ENCODE results near the gene RBM23. TPM values are rescaled to one million over a fixed set of nuclear protein-coding genes. Genes with fewer than 3 reads are reported as not detected.

RBM23 gene
- total and polyA plus RNA-seq, 9 of the 15 experiments (the other 6 are each of a cell fraction or from before 2014, with no cell fraction given): 46.0 to 102 (median 58.5) TPM

GRCh38 chr14:22925513-22925912, 6.6 kb upstream of the RBM23 start (continued):
- TF ChIP-seq ZNF609 (CRISPR knock-in tag; IDR thresholded peaks at IDR 0.05; ENCODE audit: borderline replicate concordance): no peak

GRCh38 chr14:22923746-22924145, 4.8 kb upstream of the RBM23 start:
- intact Hi-C loops (cut with micrococcal nuclease): no loop called here
- H3K27ac ChIP-seq (ENCODE audit: extremely low read depth, low read depth, low read length): no peak overlapping the region
- ATAC-seq: no peak
- H3K4me3 ChIP-seq: no peak overlapping the region
- H3K36me3 ChIP-seq (ENCODE audit: control insufficient read depth, insufficient read depth, low read length): peaks cover 85% of the 10 kb centered on the region
- WGBS (ENCODE audit: insufficient coverage, low coverage, missing lambda C conversion rate): 100% methylated on average over 5 of the region's 5 CpGs
- no peak for FAIRE-seq
- no peak overlapping the region for H2AFZ ChIP-seq (ENCODE audit: low read depth, low read length)
- H3K9me3 ChIP-seq (replicated peaks; ENCODE audit: control insufficient read depth, insufficient read depth, low read depth, low read length): no peaks in the 10 kb centered on the region
- H3K4me2 ChIP-seq (ENCODE audit: insufficient read depth, low read length): no peak overlapping the region
- H4K20me1 ChIP-seq (replicated peaks; ENCODE audit: control insufficient read depth, insufficient read depth, low read length): no peaks in the 10 kb centered on the region
- no peak for DNase-seq (ENCODE audit: extremely low read depth in 1 of 4, low spot score in 3 of 4)
- H3K79me2 ChIP-seq (ENCODE audit: control insufficient read depth, insufficient read depth, low read length): peaks cover 36% of the 10 kb centered on the region
- no peaks in the 10 kb centered on the region for H3K27me3 ChIP-seq (ENCODE audit: control insufficient read depth in 2 of 2, insufficient read depth in 2 of 2, low read length in 2 of 2)
- CTCF ChIA-PET (ENCODE audit: low intra/inter-chr PET ratio): no interaction called here
- H3K9me1 ChIP-seq (ENCODE audit: control insufficient read depth, insufficient read depth, low read length): no peaks in the 10 kb centered on the region
- in situ Hi-C loops (cut with MboI): no loop called here
- BruUV-seq (replicated peaks): no TSS peak
- H3K9ac ChIP-seq (ENCODE audit: insufficient read depth in 1 of 2, low read depth in 2 of 2, low read length in 2 of 2): no peak overlapping the region
- peaks cover 9 to 30% of the 10 kb centered on the region in 2 experiments for H3K4me1 ChIP-seq (replicated peaks in 1 of 2; ENCODE audit: control insufficient read depth in 2 of 2, insufficient read depth in 2 of 2, low read length in 2 of 2)
- POLR2A ChIA-PET: interaction anchor here (0.7 to 1.1 kb wide), 3 partner anchors 15 to 1413 kb away, joined by 3 to 4 read pairs (median 3); partner anchors contain the start of gene METTL3
- TF ChIP-seq ZFP30 (CRISPR knock-in tag; IDR thresholded peaks at IDR 0.05; ENCODE audit: borderline replicate concordance): no peak
- no peak for TF ChIP-seq ZNF584 (CRISPR knock-in tag; IDR thresholded peaks at IDR 0.05; ENCODE audit: low read depth)
- TF ChIP-seq NFE2 (IDR thresholded peaks at IDR 0.05; ENCODE audit: low read depth): no peak
- TF ChIP-seq ERF (CRISPR knock-in tag; IDR thresholded peaks at IDR 0.05): no peak
- TF ChIP-seq SFPQ (IDR thresholded peaks at IDR 0.05; ENCODE audit: low read depth, low read length): no peak
- no peak for TF ChIP-seq XRCC4 (IDR thresholded peaks at IDR 0.05; ENCODE audit: extremely low read depth, insufficient read depth, insufficient read length)
- TF ChIP-seq SREBF1 (IDR thresholded peaks at IDR 0.05; ENCODE audit: borderline replicate concordance, low read depth, low read length): no peak
- TF ChIP-seq ZBTB33 (CRISPR knock-in tag; IDR thresholded peaks at IDR 0.05): no peak
- TF ChIP-seq PHF8 (IDR thresholded peaks at IDR 0.05; ENCODE audit: borderline replicate concordance, low read length): no peak
- no peak for TF ChIP-seq MAFG (tag; conservative IDR thresholded peaks at IDR 0.05)

All from K562 (cell line).